ENCODE data around the gene ULBP3.
"Not testable (repeated sequence)": the region's sequence is repeated elsewhere in the genome, so short reads cannot be mapped to it uniquely, and the experiment has no call there.

GRCh38 chr6:150021870-150022269 is 47.1 kb downstream of the ULBP3 start:
- TF ChIP-seq, protein P1, sequence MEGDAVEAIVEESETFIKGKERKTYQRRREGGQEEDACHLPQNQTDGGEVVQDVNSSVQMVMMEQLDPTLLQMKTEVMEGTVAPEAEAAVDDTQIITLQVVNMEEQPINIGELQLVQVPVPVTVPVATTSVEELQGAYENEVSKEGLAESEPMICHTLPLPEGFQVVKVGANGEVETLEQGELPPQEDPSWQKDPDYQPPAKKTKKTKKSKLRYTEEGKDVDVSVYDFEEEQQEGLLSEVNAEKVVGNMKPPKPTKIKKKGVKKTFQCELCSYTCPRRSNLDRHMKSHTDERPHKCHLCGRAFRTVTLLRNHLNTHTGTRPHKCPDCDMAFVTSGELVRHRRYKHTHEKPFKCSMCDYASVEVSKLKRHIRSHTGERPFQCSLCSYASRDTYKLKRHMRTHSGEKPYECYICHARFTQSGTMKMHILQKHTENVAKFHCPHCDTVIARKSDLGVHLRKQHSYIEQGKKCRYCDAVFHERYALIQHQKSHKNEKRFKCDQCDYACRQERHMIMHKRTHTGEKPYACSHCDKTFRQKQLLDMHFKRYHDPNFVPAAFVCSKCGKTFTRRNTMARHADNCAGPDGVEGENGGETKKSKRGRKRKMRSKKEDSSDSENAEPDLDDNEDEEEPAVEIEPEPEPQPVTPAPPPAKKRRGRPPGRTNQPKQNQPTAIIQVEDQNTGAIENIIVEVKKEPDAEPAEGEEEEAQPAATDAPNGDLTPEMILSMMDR (IDR thresholded peaks at IDR 0.05; ENCODE audit: insufficient read depth, low read length, poor library complexity, severe bottlenecking): not testable (repeated sequence)
- TF ChIP-seq EZH2phosphoT487 (conservative IDR thresholded peaks at IDR 0.05; ENCODE audit: low read length): not testable (repeated sequence)
